H9 (cell line): Measurements from ENCODE around the gene SERTAD1. TPM values are rescaled to one million over a fixed set of nuclear protein-coding genes. Genes with fewer than 3 reads are reported as not detected.

Experiments
- DNase-seq: peaks from one replicate; pipeline ENCODE4 v3.0.0-alpha.2; 2017
- H2AFZ ChIP-seq: one replicate; pipeline ENCODE4 v1.6.1; 2013; ENCODE audit warnings: mild to moderate bottlenecking, low read length, control low read depth, moderate library complexity
- H2AK5ac ChIP-seq: 2 replicates; pipeline ENCODE4 v1.6.1; 2013; ENCODE audit warnings: low read length, control low read depth, mixed read lengths; ENCODE audit not compliant: insufficient read length
- H2BK120ac ChIP-seq: one replicate; pipeline ENCODE4 v1.6.1; 2013; ENCODE audit warnings: low read depth, mild to moderate bottlenecking, low read length, control low read depth, inconsistent platforms; ENCODE audit not compliant: poor library complexity, severe bottlenecking
- H2BK12ac ChIP-seq: 2 replicates; pipeline ENCODE4 v1.6.1; 2013; ENCODE audit warnings: low read length, control low read depth, mixed read lengths, low read depth; ENCODE audit not compliant: insufficient read length
- H2BK15ac ChIP-seq: 2 replicates; pipeline ENCODE4 v1.6.1; 2013; ENCODE audit warnings: low read depth, low read length, control low read depth
- H2BK20ac ChIP-seq: one replicate; pipeline ENCODE4 v1.6.1; 2013; ENCODE audit warnings: low read depth, mild to moderate bottlenecking, low read length, control low read depth, inconsistent platforms; ENCODE audit not compliant: poor library complexity, severe bottlenecking
- H2BK5ac ChIP-seq: 2 replicates; pipeline ENCODE4 v1.6.1; 2013; ENCODE audit warnings: low read length, control low read depth, mixed read lengths; ENCODE audit not compliant: insufficient read length
- H3K14ac ChIP-seq: 2 replicates; pipeline ENCODE4 v1.6.1; 2013; ENCODE audit warnings: low read length, control low read depth; ENCODE audit not compliant: insufficient read depth
- H3K18ac ChIP-seq: 2 replicates; pipeline ENCODE4 v1.6.1; 2013; ENCODE audit warnings: low read depth, mild to moderate bottlenecking, mixed read lengths, low read length, control low read depth; ENCODE audit not compliant: insufficient read length
- H3K23ac ChIP-seq: 2 replicates; pipeline ENCODE4 v1.6.1; 2013; ENCODE audit warnings: low read length, control low read depth, mixed read lengths, low read depth; ENCODE audit not compliant: insufficient read length
- H3K23me2 ChIP-seq: 2 replicates; pipeline ENCODE4 v1.6.1; 2013; ENCODE audit warnings: low read depth, mild to moderate bottlenecking, mixed read lengths, low read length, control low read depth; ENCODE audit not compliant: insufficient read length, poor library complexity, severe bottlenecking
- H3K27ac ChIP-seq: 2 replicates; pipeline ENCODE4 v1.5.1; 2013; ENCODE audit warnings: low read length, control low read depth, mixed read lengths, low read depth; ENCODE audit not compliant: insufficient read length
- H3K27me3 ChIP-seq: 2 replicates; pipeline ENCODE4 v1.6.1; 2013; ENCODE audit warnings: low read length, control low read depth, inconsistent platforms; ENCODE audit not compliant: insufficient read depth
- H3K4ac ChIP-seq: 2 replicates; pipeline ENCODE4 v1.6.1; 2013; ENCODE audit warnings: low read depth, mild to moderate bottlenecking, control low read depth, inconsistent platforms, low read length, moderate library complexity
- H3K4me1 ChIP-seq: 2 replicates; pipeline ENCODE4 v1.6.1; 2013; ENCODE audit warnings: low read length, control low read depth, inconsistent platforms; ENCODE audit not compliant: insufficient read depth
- H3K4me2 ChIP-seq: 2 replicates; pipeline ENCODE4 v1.6.1; 2013; ENCODE audit warnings: low read length, control low read depth, mixed read lengths; ENCODE audit not compliant: insufficient read length, insufficient read depth
- H3K56ac ChIP-seq: 2 replicates; pipeline ENCODE4 v1.6.1; 2013; ENCODE audit warnings: low read depth, mild to moderate bottlenecking, mixed read lengths, low read length, control low read depth; ENCODE audit not compliant: insufficient read length
- H3K79me1 ChIP-seq: 2 replicates; pipeline ENCODE4 v1.6.1; 2013; ENCODE audit warnings: low read depth, mild to moderate bottlenecking, moderate library complexity, low read length, control low read depth, inconsistent platforms; ENCODE audit not compliant: insufficient read depth, poor library complexity, severe bottlenecking
- H3K79me2 ChIP-seq: 2 replicates; pipeline ENCODE4 v1.6.1; 2013; ENCODE audit warnings: low read length, control low read depth, inconsistent platforms; ENCODE audit not compliant: insufficient read depth
- H3K9ac ChIP-seq: 2 replicates; pipeline ENCODE4 v1.6.1; 2013; ENCODE audit warnings: low read length, control low read depth, mixed read lengths; ENCODE audit not compliant: insufficient read length; ENCODE audit errors: extremely low read depth
- H3K9me3 ChIP-seq: one replicate; pipeline ENCODE4 v1.6.1; 2013; ENCODE audit warnings: low read depth, low read length, inconsistent platforms; ENCODE audit not compliant: control insufficient read depth
- H3T11ph ChIP-seq: one replicate; pipeline ENCODE4 v1.6.1; 2013; ENCODE audit warnings: mild to moderate bottlenecking, low read length, control low read depth, inconsistent platforms
- H4K20me1 ChIP-seq: one replicate; pipeline ENCODE4 v1.6.1; 2013; ENCODE audit not compliant: control insufficient read depth, insufficient read length, insufficient read depth
- H4K5ac ChIP-seq: 2 replicates; pipeline ENCODE4 v1.6.1; 2013; ENCODE audit warnings: low read depth, mild to moderate bottlenecking, mixed read lengths, low read length, control low read depth; ENCODE audit not compliant: insufficient read length
- H4K8ac ChIP-seq: replicated peaks from 2 replicates; pipeline ENCODE4 v1.6.1; 2013; ENCODE audit warnings: low read length, control low read depth, mixed read lengths, low read depth; ENCODE audit not compliant: insufficient read length
- H4K91ac ChIP-seq: 2 replicates; pipeline ENCODE4 v1.6.1; 2013; ENCODE audit warnings: low read depth, mild to moderate bottlenecking, moderate library complexity, mixed read lengths, low read length, control low read depth; ENCODE audit not compliant: insufficient read length
- H3K27ac Mint-ChIP-seq, 3 experiments: 2 replicates in 2 of 3; 3 replicates in 1 of 3; pipeline ENCODE4 v1.8.0; 2020 to 2021; ENCODE audit warnings: mixed read lengths in 3 of 3, mild to moderate bottlenecking in 1 of 3, moderate library complexity in 1 of 3
- H3K27me3 Mint-ChIP-seq: 2 replicates; pipeline ENCODE4 v1.8.0; 2021; ENCODE audit warnings: low read depth, mild to moderate bottlenecking, moderate library complexity, mixed read lengths
- H3K36me3 Mint-ChIP-seq, 3 experiments: 2 replicates in 2 of 3; 3 replicates in 1 of 3; pipeline ENCODE4 v1.8.0; 2020 to 2021; ENCODE audit warnings: low read depth in 3 of 3, mixed read lengths in 3 of 3; ENCODE audit not compliant: insufficient read depth in 1 of 3
- H3K4me1 Mint-ChIP-seq, 2 experiments: 2 replicates each; pipeline ENCODE4 v1.8.0; 2020; ENCODE audit warnings: mixed read lengths in 2 of 2
- H3K4me3 Mint-ChIP-seq, 2 experiments: 2 replicates in 1 of 2; 3 replicates in 1 of 2; pipeline ENCODE4 v1.8.0; 2020 to 2021; ENCODE audit warnings: mild to moderate bottlenecking in 2 of 2, mixed read lengths in 2 of 2, moderate library complexity in 1 of 2
- H3K9me3 Mint-ChIP-seq, 2 experiments: 2 replicates in 1 of 2; 3 replicates in 1 of 2; pipeline ENCODE4 v1.8.0; 2020; ENCODE audit warnings: mild to moderate bottlenecking in 2 of 2, mixed read lengths in 2 of 2, moderate library complexity in 1 of 2
- CTCF ChIP-seq: fragments of 200-600 bp; sonication (generic); conservative IDR thresholded peaks from 3 replicates; pipeline ENCODE4 v1.8.0; 2021; ENCODE audit warnings: antibody characterized with exemption, mild to moderate bottlenecking
- WGBS: extraction: QIAGEN DNeasy Blood & Tissue Kit; methylation state at CpG from one replicate; pipeline ENCODE4 v1.1.7; 2013; ENCODE audit warnings: missing lambda C conversion rate, low lambda C conversion rate, mixed read lengths; ENCODE audit not compliant: insufficient read length; ENCODE audit errors: extremely low coverage; 5-methylcytosine and 5-hydroxymethylcytosine counted together
- total RNA-seq: library from RNA; stranded (reverse); gene quantifications from 2 replicates; pipeline ENCODE4 v1.2.1, GENCODE V29; 2021

Gene SERTAD1
- total RNA-seq, 1 experiment from 2014 or later = 7.9 TPM

DNA sequence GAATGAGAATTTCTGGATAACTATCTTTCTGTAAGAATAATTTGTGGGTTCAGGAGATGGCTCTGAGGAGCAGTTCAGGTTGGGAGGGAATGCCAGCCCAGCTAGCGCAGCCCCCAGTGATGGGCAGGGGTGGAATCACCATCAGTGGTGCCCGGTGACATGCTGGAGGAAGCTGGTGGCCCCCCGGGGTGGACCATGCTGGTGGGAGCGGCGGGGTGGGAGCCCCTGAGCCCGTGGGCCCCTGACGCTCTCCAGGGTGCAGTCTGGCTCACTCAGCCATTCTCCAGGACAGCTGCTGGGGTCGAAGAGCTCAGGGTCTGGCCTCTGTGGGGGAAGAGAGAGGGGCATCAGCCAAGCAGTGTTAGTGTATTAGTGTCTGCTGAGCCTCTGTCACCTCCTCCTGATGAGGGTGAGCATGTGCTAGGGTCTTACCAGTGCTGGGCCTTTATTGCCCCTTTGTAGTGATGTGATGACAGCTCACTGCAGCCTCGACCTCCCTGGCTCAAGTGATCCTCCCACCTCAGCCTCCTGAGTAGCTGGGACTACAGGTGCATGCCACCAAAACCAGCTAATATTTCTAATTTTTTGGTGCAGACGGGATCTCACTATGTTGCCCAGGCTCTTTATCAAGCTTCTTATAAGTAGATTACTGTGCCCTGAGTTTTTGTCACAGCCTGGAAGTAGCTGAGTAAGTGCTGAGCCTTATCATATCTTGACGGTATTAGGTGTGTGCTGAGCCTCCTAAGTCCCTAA, 46.2 kb downstream of the SERTAD1 start:
- peak overlapping the region in 1 of 2 experiments; percentile 35; a peak in 2 of 5 replicates for H3K4me3 Mint-ChIP-seq
- Histone ChIP-seq H2BK12ac (no peak overlapping the region), H3K18ac (no peak overlapping the region), H3K56ac (no peak overlapping the region), H3K79me1 (no peaks in the 10 kb centered on the region), H2BK20ac (no peak overlapping the region), H2BK5ac (no peak overlapping the region), H3K27me3 (no peaks in the 10 kb centered on the region), H3K9ac (no peak overlapping the region), H3K23me2 (no peaks in the 10 kb centered on the region), H3K4ac (no peak overlapping the region), H2BK15ac (no peak overlapping the region), H2AK5ac (no peak overlapping the region), H3K27ac (no peak overlapping the region), H4K20me1 (peaks cover 2% of the 10 kb centered on the region), H3K79me2 (no peaks in the 10 kb centered on the region), H2AFZ (no peak overlapping the region), H2BK120ac (no peak overlapping the region), H4K91ac (no peak overlapping the region), H3T11ph (no peak overlapping the region), H3K4me2 (no peak overlapping the region), H3K14ac (no peak overlapping the region), H3K23ac (no peak overlapping the region), H3K9me3 (no peaks in the 10 kb centered on the region), H4K5ac (no peak overlapping the region), H4K8ac (no peak overlapping the region), H3K4me1 (no peaks in the 10 kb centered on the region)
- peaks cover 4 to 9% of the 10 kb centered on the region in 2 experiments for H3K4me1 Mint-ChIP-seq
- no peak for TF ChIP-seq CTCF
- no CpG with 5 or more reads among the region's 11 CpGs for WGBS
- no peaks in the 10 kb centered on the region for H3K9me3 Mint-ChIP-seq
- peak overlapping the region in 2 of 3 experiments; percentile 62 to 74; a peak in 4 of 7 replicates for H3K27ac Mint-ChIP-seq
- peaks cover under 1% of the 10 kb centered on the region; the same call in 1 of the 2 replicates for H3K27me3 Mint-ChIP-seq
- DNase-seq = no peak
- H3K36me3 Mint-ChIP-seq = peaks cover 3 to 27% (median 19%) of the 10 kb centered on the region in 3 experiments; a peak in 6 of 7 replicates
